ENCODE data around the gene LRP1B. TPM values are rescaled to one million over a fixed set of nuclear protein-coding genes. Genes with fewer than 3 reads are reported as not detected.

LRP1B gene
- total and polyA plus RNA-seq, 2 donors (not counting 1 experiment from before 2014, with no cell fraction given) = not detected

- H3K27me3 Mint-ChIP-seq = no peaks in the 10 kb centered on the region
- Histone ChIP-seq H3K4me1 (ENCODE audit: control insufficient read depth in 2 of 2, insufficient read depth in 2 of 2, low read length in 2 of 2) (no peaks in the 10 kb centered on the region), H3K27me3 (replicated peaks in 1 of 4; ENCODE audit: control extremely low read depth in 1 of 4, control insufficient read depth in 3 of 4, insufficient read depth in 4 of 4, low read length in 3 of 4) (no peaks in the 10 kb centered on the region), H3K27ac (ENCODE audit: low read length in 2 of 2) (no peak overlapping the region), H3K4me2 (replicated peaks; ENCODE audit: low read depth, low read length, poor library complexity, severe bottlenecking) (no peak overlapping the region), H4K20me1 (ENCODE audit: control insufficient read depth, insufficient read depth, low read length, poor library complexity, severe bottlenecking) (no peaks in the 10 kb centered on the region), H3K36me3 (replicated peaks in 1 of 2; ENCODE audit: control extremely low read depth in 1 of 2, control insufficient read depth in 1 of 2, extremely low read depth in 1 of 2, insufficient read depth in 2 of 2, low read length in 1 of 2) (no peaks in the 10 kb centered on the region), H3K9me3 (ENCODE audit: control extremely low read depth in 1 of 3, control insufficient read depth in 2 of 3, insufficient read depth in 1 of 3, low read length in 2 of 3) (peaks cover 0 to 2% (median 0%) of the 10 kb centered on the region in 3 donors), H3K79me2 (ENCODE audit: control insufficient read depth, insufficient read depth, low read length) (no peaks in the 10 kb centered on the region), H2AFZ (ENCODE audit: insufficient read depth, low read depth, low read length, poor library complexity, severe bottlenecking) (no peak overlapping the region), H3K4me3 (ENCODE audit: control extremely low read depth in 1 of 5, extremely low read depth in 1 of 5, insufficient read depth in 1 of 5, low read depth in 2 of 5, low read length in 4 of 5) (no peak overlapping the region), H3K9ac (ENCODE audit: low read length) (no peak overlapping the region)
- intact Hi-C loops (cut with micrococcal nuclease) = no loop called here
- TF ChIP-seq EZH2 (IDR thresholded peaks at IDR 0.05; ENCODE audit: borderline replicate concordance, insufficient read depth, low read depth, low read length, poor library complexity, severe bottlenecking) (no peak), CTCF (IDR thresholded peaks at IDR 0.05) (no peak)
- H3K4me1 Mint-ChIP-seq = no peaks in the 10 kb centered on the region
- POLR2A ChIA-PET = no interaction called here
- DNase-seq = no peak
- H3K9me3 Mint-ChIP-seq (ENCODE audit: insufficient read depth) = no peaks in the 10 kb centered on the region
- CTCF ChIA-PET = no interaction called here
- 98% methylated on average over 5 of the region's 5 CpGs for WGBS (ENCODE audit: insufficient coverage)
- no peak overlapping the region for H3K4me3 Mint-ChIP-seq
- H3K27ac Mint-ChIP-seq = no peak overlapping the region
- ATAC-seq (ENCODE audit: low read depth) = no peak
These were observed 1429.1 kb downstream of the LRP1B start for GRCh38 chr2:140701726-140702125.

- TF ChIP-seq EZH2 (IDR thresholded peaks at IDR 0.05; ENCODE audit: borderline replicate concordance, insufficient read depth, low read depth, low read length, poor library complexity, severe bottlenecking) (no peak), CTCF (IDR thresholded peaks at IDR 0.05) (no peak)
- no peak overlapping the region for H3K9ac ChIP-seq (ENCODE audit: low read length)
- no CpG with 5 or more reads among the region's 2 CpGs for WGBS (ENCODE audit: insufficient coverage)
- ChIA-PET POLR2A (no interaction called here), CTCF (no interaction called here)
- ATAC-seq (ENCODE audit: low read depth) = no peak
- Mint-ChIP-seq H3K27ac (no peak overlapping the region), H3K4me1 (no peaks in the 10 kb centered on the region), H3K27me3 (no peaks in the 10 kb centered on the region), H3K9me3 (ENCODE audit: insufficient read depth) (no peaks in the 10 kb centered on the region), H3K4me3 (no peak overlapping the region)
- DNase-seq = no peak
- no peaks in the 10 kb centered on the region for H3K4me1 ChIP-seq (ENCODE audit: control insufficient read depth in 2 of 2, insufficient read depth in 2 of 2, low read length in 2 of 2)
- intact Hi-C loops (cut with micrococcal nuclease) = no loop called here
- H3K27ac ChIP-seq (ENCODE audit: low read length in 2 of 2) = no peak overlapping the region
- H3K36me3 ChIP-seq (replicated peaks in 1 of 2; ENCODE audit: control extremely low read depth in 1 of 2, control insufficient read depth in 1 of 2, extremely low read depth in 1 of 2, insufficient read depth in 2 of 2, low read length in 1 of 2) = no peaks in the 10 kb centered on the region
- H3K4me3 ChIP-seq (ENCODE audit: control extremely low read depth in 1 of 5, extremely low read depth in 1 of 5, insufficient read depth in 1 of 5, low read depth in 2 of 5, low read length in 4 of 5) = no peak overlapping the region
- H3K9me3 ChIP-seq (ENCODE audit: control extremely low read depth in 1 of 3, control insufficient read depth in 2 of 3, insufficient read depth in 1 of 3, low read length in 2 of 3) = no peaks in the 10 kb centered on the region
- no peaks in the 10 kb centered on the region for H3K27me3 ChIP-seq (replicated peaks in 1 of 4; ENCODE audit: control extremely low read depth in 1 of 4, control insufficient read depth in 3 of 4, insufficient read depth in 4 of 4, low read length in 3 of 4)
- H4K20me1 ChIP-seq (ENCODE audit: control insufficient read depth, insufficient read depth, low read length, poor library complexity, severe bottlenecking) = no peaks in the 10 kb centered on the region
- no peaks in the 10 kb centered on the region for H3K79me2 ChIP-seq (ENCODE audit: control insufficient read depth, insufficient read depth, low read length)
- H2AFZ ChIP-seq (ENCODE audit: insufficient read depth, low read depth, low read length, poor library complexity, severe bottlenecking) = no peak overlapping the region
- H3K4me2 ChIP-seq (replicated peaks; ENCODE audit: low read depth, low read length, poor library complexity, severe bottlenecking) = no peak overlapping the region
These were observed 1432.2 kb downstream of the LRP1B start for GRCh38 chr2:140698636-140699035.
